NT2/D1 (cell line): ENCODE results near the gene TEX12.

Experiments used
- SUZ12 ChIP-seq: IDR thresholded peaks from 2 replicates; pipeline ENCODE4 v1.6.1; 2011; ENCODE audit not compliant: insufficient read length, insufficient read depth; ENCODE audit errors: extremely low read depth
- YY1 ChIP-seq: IDR thresholded peaks from 2 replicates; pipeline ENCODE4 v1.6.1; 2011; ENCODE audit not compliant: insufficient read length, insufficient read depth
- ZNF274 ChIP-seq: IDR thresholded peaks from 2 replicates; pipeline ENCODE4 v1.6.1; 2011; ENCODE audit warnings: mild to moderate bottlenecking, low read depth, low read length

GRCh38 chr11:112211536-112211935 lies 44.4 kb downstream of the TEX12 start:
- TF ChIP-seq ZNF274: no peak
- no peak for TF ChIP-seq YY1
- no peak for TF ChIP-seq SUZ12
